SK-N-SH (cell line): ENCODE results near the gene CYP2W1. TPM values are rescaled to one million over a fixed set of nuclear protein-coding genes. Genes with fewer than 3 reads are reported as not detected.

Experiments
- CTCF ChIA-PET: fragments of 300-600, 350-600 bp; formaldehyde crosslinking; extraction: SDS; loops from one replicate; lab custom pipeline; 2021; lab: Yijun Ruan, JAX
- POLR2A ChIA-PET: fragments of 350-600 bp; sonication (Branson Sonifier 250); formaldehyde crosslinking; extraction: SDS; loops from one replicate; lab custom pipeline; 2020; ENCODE audit warnings: antibody characterized with exemption, inconsistent platforms; lab: Yijun Ruan, JAX
- DNase-seq: peaks from one replicate; pipeline ENCODE4 v3.0.0; 2012
- H2AFZ ChIP-seq: fragments of 200-600 bp; sonication (generic); 2 replicates; pipeline ENCODE4 v1.8.1; 2016; ENCODE audit warnings: antibody characterized with exemption, mild to moderate bottlenecking, low read depth
- H3F3A ChIP-seq: fragments of 200-600 bp; sonication (generic); replicated peaks from 2 replicates; pipeline ENCODE3; 2016; ENCODE audit warnings: antibody characterized with exemption, mild to moderate bottlenecking; ENCODE audit not compliant: insufficient read depth
- H3K27ac ChIP-seq, 2 experiments: fragments of 200-500 bp in 1 of 2; fragments of 200-600 bp in 1 of 2; sonication (Bioruptor generic) in 1 of 2; sonication (generic), shearing (Covaris generic) in 1 of 2; 2 replicates each; pipeline versions ENCODE4 v1.5.1 to v1.6.1; 2014 to 2016; ENCODE audit warnings: low read depth in 2 of 2, inconsistent platforms in 1 of 2, low read length in 1 of 2, mild to moderate bottlenecking in 1 of 2, mixed read lengths in 1 of 2
- H3K27me3 ChIP-seq: fragments of 200-600 bp; sonication (generic), shearing (Covaris generic); 2 replicates; pipeline ENCODE4 v1.6.1; 2016; ENCODE audit warnings: mixed run types; ENCODE audit not compliant: insufficient read depth
- H3K36me3 ChIP-seq, 2 experiments: fragments of 200-500 bp in 1 of 2; fragments of 200-600 bp in 1 of 2; sonication (Bioruptor generic) in 1 of 2; sonication (generic) in 1 of 2; replicated peaks in 1 of 2; 2 replicates each; pipeline versions ENCODE3 to v1.5.1; 2014 to 2016; ENCODE audit warnings: low read length in 1 of 2, mild to moderate bottlenecking in 1 of 2; ENCODE audit not compliant: insufficient read depth in 2 of 2, control insufficient read depth in 1 of 2
- H3K4me1 ChIP-seq, 2 experiments: fragments of 200-500 bp in 1 of 2; fragments of 200-600 bp in 1 of 2; sonication (Bioruptor generic) in 1 of 2; sonication (generic), shearing (Covaris generic) in 1 of 2; 2 replicates each; pipeline versions ENCODE4 v1.5.1 to v1.6.1; 2014 to 2016; ENCODE audit warnings: low read depth in 1 of 2, low read length in 1 of 2, mixed run types in 1 of 2; ENCODE audit not compliant: insufficient read depth in 2 of 2, control insufficient read depth in 1 of 2
- H3K4me2 ChIP-seq: fragments of 200-600 bp; sonication (generic), shearing (Covaris generic); 2 replicates; pipeline ENCODE4 v1.6.1; 2017; ENCODE audit warnings: mixed run types
- H3K4me3 ChIP-seq, 2 experiments: fragments of 200-500 bp in 1 of 2; fragments of 200-600 bp in 1 of 2; sonication (Bioruptor generic) in 1 of 2; sonication (generic), shearing (Covaris generic) in 1 of 2; 2 replicates each; pipeline versions ENCODE4 v1.5.1 to v1.8.1; 2014 to 2016; ENCODE audit warnings: low read depth in 2 of 2, inconsistent platforms in 1 of 2, low read length in 1 of 2, mild to moderate bottlenecking in 1 of 2, mixed read lengths in 1 of 2, moderate library complexity in 1 of 2
- H3K79me2 ChIP-seq: fragments of 200-600 bp; sonication (generic); 2 replicates; pipeline ENCODE4 v1.8.1; 2017; ENCODE audit warnings: mild to moderate bottlenecking; ENCODE audit not compliant: insufficient read depth
- H3K9ac ChIP-seq: fragments of 200-600 bp; sonication (generic); 2 replicates; pipeline ENCODE4 v1.6.1; 2017; ENCODE audit warnings: mixed run types
- H3K9me2 ChIP-seq: fragments of 200-600 bp; sonication (generic); 2 replicates; pipeline ENCODE4 v1.6.1; 2017; ENCODE audit warnings: mixed run types
- H3K9me3 ChIP-seq: fragments of 200-600 bp; sonication (generic); 2 replicates; pipeline ENCODE4 v1.6.1; 2017; ENCODE audit warnings: mixed run types, mild to moderate bottlenecking, moderate library complexity
- H4K20me1 ChIP-seq: fragments of 200-600 bp; sonication (generic); 2 replicates; pipeline ENCODE4 v1.6.1; 2017; ENCODE audit warnings: mild to moderate bottlenecking, mixed run types; ENCODE audit not compliant: insufficient read depth
- CHD2 ChIP-seq: fragments of 150-350 bp; IDR thresholded peaks from 2 replicates; pipeline ENCODE4 v1.6.1; 2018; ENCODE audit warnings: low read length; ENCODE audit not compliant: partially characterized antibody
- CTCF ChIP-seq: fragments of 200-600 bp; sonication (generic); IDR thresholded peaks from 2 replicates; pipeline ENCODE4 v1.6.1; 2017; ENCODE audit warnings: antibody characterized with exemption, mild to moderate bottlenecking, moderate library complexity
- ELF1 ChIP-seq: IDR thresholded peaks from 2 replicates; pipeline ENCODE4 v1.4.0; 2012
- EP300 ChIP-seq, 2 experiments: IDR thresholded peaks; 2 replicates each; pipeline versions ENCODE4 v1.4.0 to v1.6.1; 2012; ENCODE audit warnings: borderline replicate concordance in 1 of 2, low read depth in 1 of 2, low read length in 1 of 2
- FOSL2 ChIP-seq: IDR thresholded peaks from 2 replicates; pipeline ENCODE4 v1.4.0; 2012; ENCODE audit warnings: low read depth, mild to moderate bottlenecking, moderate library complexity, borderline replicate concordance
- FOXJ3 ChIP-seq: sonication (generic); formaldehyde crosslinking; IDR thresholded peaks from 2 replicates; pipeline ENCODE4 v1.5.1; 2020; ENCODE audit warnings: mild to moderate bottlenecking, missing genetic modification reagents
- FOXM1 ChIP-seq: IDR thresholded peaks from 2 replicates; pipeline ENCODE4 v1.4.0; 2012; ENCODE audit warnings: low read depth, mild to moderate bottlenecking
- GABPA ChIP-seq: IDR thresholded peaks from 2 replicates; pipeline ENCODE4 v1.4.0; 2012; ENCODE audit warnings: low read depth, mild to moderate bottlenecking
- MEF2A ChIP-seq: IDR thresholded peaks from 2 replicates; pipeline ENCODE4 v1.4.0; 2012; ENCODE audit warnings: low read depth, borderline replicate concordance
- MXI1 ChIP-seq: IDR thresholded peaks from 2 replicates; pipeline ENCODE4 v1.6.1; 2012; ENCODE audit warnings: mild to moderate bottlenecking, low read depth, low read length, improper control_type of control experiment
- NFIC ChIP-seq: IDR thresholded peaks from 2 replicates; pipeline ENCODE4 v1.4.0; 2012; ENCODE audit warnings: borderline replicate concordance
- PBX3 ChIP-seq: IDR thresholded peaks from 2 replicates; pipeline ENCODE4; 2012
- RAD21 ChIP-seq: IDR thresholded peaks from 2 replicates; pipeline ENCODE4 v1.6.1; 2012; ENCODE audit warnings: mild to moderate bottlenecking, low read length
- REST ChIP-seq: IDR thresholded peaks from 2 replicates; pipeline ENCODE4 v1.6.1; 2012; ENCODE audit warnings: mild to moderate bottlenecking, low read depth, low read length, moderate library complexity
- RXRA ChIP-seq: IDR thresholded peaks from 2 replicates; pipeline ENCODE4 v1.4.0; 2012; ENCODE audit warnings: low read depth, mild to moderate bottlenecking, borderline replicate concordance
- SIN3A ChIP-seq: IDR thresholded peaks from 2 replicates; pipeline ENCODE4 v1.6.1; 2012; ENCODE audit warnings: low read depth, mild to moderate bottlenecking, low read length, moderate library complexity, borderline replicate concordance
- SMC3 ChIP-seq: IDR thresholded peaks from 2 replicates; pipeline ENCODE4 v1.6.1; 2012; ENCODE audit warnings: low read depth, low read length, improper control_type of control experiment
- TCF12 ChIP-seq: IDR thresholded peaks from 2 replicates; pipeline ENCODE4 v1.4.0; 2012
- TEAD4 ChIP-seq: IDR thresholded peaks from 2 replicates; pipeline ENCODE4 v1.4.0; 2012; ENCODE audit warnings: mild to moderate bottlenecking, borderline replicate concordance; ENCODE audit not compliant: insufficient read depth
- USF1 ChIP-seq: IDR thresholded peaks from 2 replicates; pipeline ENCODE4 v1.4.0; 2012; ENCODE audit warnings: low read depth, borderline replicate concordance
- YY1 ChIP-seq: IDR thresholded peaks from 2 replicates; pipeline ENCODE4 v1.4.0; 2012; ENCODE audit warnings: low read depth, mild to moderate bottlenecking
- WGBS: methylation state at CpG from one replicate; pipeline ENCODE4 v1.1.6; 2017; ENCODE audit warnings: low lambda C conversion rate; 5-methylcytosine and 5-hydroxymethylcytosine counted together
- polyA plus RNA-seq, 3 experiments: library from polyadenylated mRNA; depleted of rRNA; stranded (reverse); fragments of >200 nt; gene quantifications; 2 replicates each; pipeline ENCODE4 v1.2.3, GENCODE V29; 2012

Gene CYP2W1
- polyA plus RNA-seq, 1 of the 3 experiments (the other 2 are of a cell fraction): 0.10 TPM

- peaks cover 5% of the 10 kb centered on the region; the same call in 1 of the 2 replicates for H3K9me3 ChIP-seq
- H3K4me2 ChIP-seq: no peak overlapping the region
- no peak overlapping the region for H3K27ac ChIP-seq
- H3K4me3 ChIP-seq: no peak overlapping the region
- H3K9ac ChIP-seq: no peak overlapping the region
- no peaks in the 10 kb centered on the region for H3K79me2 ChIP-seq
- TF ChIP-seq ELF1 (no peak), REST (no peak), MXI1 (no peak), TEAD4 (no peak), RXRA (no peak), YY1 (no peak), FOXM1 (no peak), TCF12 (no peak)
- H4K20me1 ChIP-seq: no peaks in the 10 kb centered on the region
- no peaks in the 10 kb centered on the region for H3K36me3 ChIP-seq
- 0 out of 4 replicates have a peak, but pooled peaks cover 0 to 5% of the 10 kb centered on the region in 2 experiments for H3K4me1 ChIP-seq
- no peak for DNase-seq
- ChIA-PET POLR2A (no interaction called here), CTCF (interaction anchor here (0.8 to 1.7 kb wide), 3 partner anchors 13 to 30 kb away, joined by 3 to 5 read pairs (median 3); no protein-coding TSS in a partner anchor)
- no peaks in the 10 kb centered on the region for H3K27me3 ChIP-seq
- H3K9me2 ChIP-seq: no peaks in the 10 kb centered on the region
- 91% methylated on average over 24 of the region's 27 CpGs for WGBS
- H2AFZ ChIP-seq: no peak overlapping the region
- peaks cover 8% of the 10 kb centered on the region for H3F3A ChIP-seq
Measured at GRCh38 chr7:938546-939185, 44.3 kb upstream of the CYP2W1 start.

- Histone ChIP-seq H3K9me2 (no peaks in the 10 kb centered on the region), H3K4me3 (no peak overlapping the region), H3K27ac (no peak overlapping the region), H3K36me3 (no peaks in the 10 kb centered on the region), H3K4me2 (no peak overlapping the region), H3F3A (peaks cover 8% of the 10 kb centered on the region), H4K20me1 (no peaks in the 10 kb centered on the region), H3K9me3 (peaks cover 5% of the 10 kb centered on the region; the same call in 1 of the 2 replicates), H2AFZ (no peak overlapping the region), H3K79me2 (no peaks in the 10 kb centered on the region), H3K27me3 (no peaks in the 10 kb centered on the region), H3K4me1 (0 out of 4 replicates have a peak, but pooled peaks cover 0 to 5% of the 10 kb centered on the region in 2 experiments), H3K9ac (no peak overlapping the region)
- POLR2A ChIA-PET: no interaction called here
- DNase-seq: no peak
- 81% methylated on average over 4 of the region's 4 CpGs for WGBS
- CTCF ChIA-PET: no interaction called here
- TF ChIP-seq RAD21: no peak
- TF ChIP-seq PBX3: no peak
- TF ChIP-seq FOXM1: no peak
- TF ChIP-seq FOSL2: no peak
- TF ChIP-seq TCF12: no peak
- no peak for TF ChIP-seq USF1
- no peak for TF ChIP-seq SIN3A
- no peak for TF ChIP-seq CHD2
- TF ChIP-seq CTCF: no peak
- TF ChIP-seq SMC3: no peak
- TF ChIP-seq EP300 (IDR thresholded peaks at IDR 0.05; ENCODE audit: borderline replicate concordance in 1 of 2, low read depth in 1 of 2, low read length in 1 of 2): no peak
- no peak for TF ChIP-seq YY1
- TF ChIP-seq MXI1: no peak
- TF ChIP-seq FOXJ3: no peak
- no peak for TF ChIP-seq MEF2A
- TF ChIP-seq GABPA: no peak
- TF ChIP-seq NFIC: no peak
Measured at GRCh38 chr7:939843-940242, 43.1 kb upstream of the CYP2W1 start.
